Measurements from ENCODE around the gene PROM2. TPM values are rescaled to one million over a fixed set of nuclear protein-coding genes. Genes with fewer than 3 reads are reported as not detected.

Gene PROM2
- total and polyA plus RNA-seq, 4 donors, result 0.11 to 1.1 (median 0.24) TPM

- no peak for DNase-seq (ENCODE audit: low spot score)
- H3K27ac ChIP-seq (ENCODE audit: low read depth in 1 of 2, low read length in 2 of 2), result no peak overlapping the region
- 86% methylated on average over 17 of the region's 17 CpGs for WGBS
- no peak overlapping the region for H3K9ac ChIP-seq (ENCODE audit: low read depth in 1 of 2, low read length in 2 of 2)
- peaks cover 7 to 21% (median 19%) of the 10 kb centered on the region in 4 donors for H3K4me1 ChIP-seq (ENCODE audit: control insufficient read depth in 4 of 4, insufficient read depth in 4 of 4, low read length in 3 of 4)
- H3K36me3 ChIP-seq (ENCODE audit: control insufficient read depth in 4 of 4, insufficient read depth in 3 of 4, low read depth in 1 of 4, low read length in 3 of 4), result no peaks in the 10 kb centered on the region
- TF ChIP-seq EGR1 (IDR thresholded peaks at IDR 0.05; ENCODE audit: low read depth in 2 of 2) (no peak), YY1 (IDR thresholded peaks at IDR 0.05) (no peak), NR2F2 (IDR thresholded peaks at IDR 0.05) (no peak), REST (IDR thresholded peaks at IDR 0.05) (no peak), FOXA1 (IDR thresholded peaks at IDR 0.05) (no peak)
- H3K9me3 ChIP-seq (ENCODE audit: control insufficient read depth in 4 of 4, low read length in 3 of 4), result no peaks in the 10 kb centered on the region
- no peak overlapping the region for H3K4me3 ChIP-seq (ENCODE audit: low read depth in 1 of 3, low read length in 3 of 3)
- H3K27me3 ChIP-seq (ENCODE audit: control insufficient read depth in 4 of 4, insufficient read depth in 4 of 4, low read length in 3 of 4), result no peaks in the 10 kb centered on the region
These were observed 27.8 kb downstream of the PROM2 start for GRCh38 chr2:95301876-95302641.

- DNase-seq (ENCODE audit: low spot score), result no peak
- Histone ChIP-seq H3K36me3 (ENCODE audit: control insufficient read depth in 4 of 4, insufficient read depth in 3 of 4, low read depth in 1 of 4, low read length in 3 of 4) (no peaks in the 10 kb centered on the region), H3K9me3 (ENCODE audit: control insufficient read depth in 4 of 4, low read length in 3 of 4) (no peaks in the 10 kb centered on the region), H3K4me1 (ENCODE audit: control insufficient read depth in 4 of 4, insufficient read depth in 4 of 4, low read length in 3 of 4) (peaks cover 7 to 20% (median 18%) of the 10 kb centered on the region in 4 donors), H3K27me3 (ENCODE audit: control insufficient read depth in 4 of 4, insufficient read depth in 4 of 4, low read length in 3 of 4) (no peaks in the 10 kb centered on the region), H3K4me3 (ENCODE audit: low read depth in 1 of 3, low read length in 3 of 3) (no peak overlapping the region), H3K9ac (ENCODE audit: low read depth in 1 of 2, low read length in 2 of 2) (no peak overlapping the region), H3K27ac (ENCODE audit: low read depth in 1 of 2, low read length in 2 of 2) (no peak overlapping the region)
- TF ChIP-seq, protein P1, sequence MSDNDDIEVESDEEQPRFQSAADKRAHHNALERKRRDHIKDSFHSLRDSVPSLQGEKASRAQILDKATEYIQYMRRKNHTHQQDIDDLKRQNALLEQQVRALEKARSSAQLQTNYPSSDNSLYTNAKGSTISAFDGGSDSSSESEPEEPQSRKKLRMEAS (IDR thresholded peaks at IDR 0.05), result no peak
- no peak for TF ChIP-seq CTCF (IDR thresholded peaks at IDR 0.05; ENCODE audit: low read depth, low read length, missing input control)
- no peak for TF ChIP-seq RAD21 (IDR thresholded peaks at IDR 0.05)
- TF ChIP-seq NR2F2 (IDR thresholded peaks at IDR 0.05), result no peak
- no peak for TF ChIP-seq RXRA (IDR thresholded peaks at IDR 0.05)
- TF ChIP-seq YY1 (IDR thresholded peaks at IDR 0.05), result no peak
- TF ChIP-seq FOXA1 (IDR thresholded peaks at IDR 0.05), result no peak
- no peak for TF ChIP-seq JUND (IDR thresholded peaks at IDR 0.05)
- TF ChIP-seq EGR1 (IDR thresholded peaks at IDR 0.05; ENCODE audit: low read depth in 2 of 2), result no peak
- no peak for TF ChIP-seq ZBTB33 (IDR thresholded peaks at IDR 0.05)
- TF ChIP-seq ATF3 (IDR thresholded peaks at IDR 0.05), result no peak
- TF ChIP-seq SP1 (IDR thresholded peaks at IDR 0.05), result no peak
- TF ChIP-seq FOXA2 (IDR thresholded peaks at IDR 0.05), result no peak
- no peak for TF ChIP-seq HNF4G (IDR thresholded peaks at IDR 0.05)
- no peak for TF ChIP-seq TAF1 (conservative IDR thresholded peaks at IDR 0.05)
- TF ChIP-seq REST (IDR thresholded peaks at IDR 0.05), result no peak
- no peak for TF ChIP-seq HNF4A (conservative IDR thresholded peaks at IDR 0.05)
- no peak for TF ChIP-seq GABPA (IDR thresholded peaks at IDR 0.05 in 1 of 2, conservative IDR thresholded peaks at IDR 0.05 in 1 of 2)
- WGBS, result 90% methylated on average over 19 of the region's 19 CpGs
These were observed 29.1 kb downstream of the PROM2 start for GRCh38 chr2:95303191-95303919.

Measured in liver (tissue), 9 donors.